IMR-90 (cell line): Measurements from ENCODE around the gene FGGY. TPM values are rescaled to one million over a fixed set of nuclear protein-coding genes. Genes with fewer than 3 reads are reported as not detected.
"Not testable (repeated sequence)": the region's sequence is repeated elsewhere in the genome, so short reads cannot be mapped to it uniquely, and the experiment has no call there.

Experiments used
- ATAC-seq: fragments of 200-7000 bp; cut with Tn5 transposase; 2 replicates; pipeline ENCODE4 v1.9.1; 2020; ENCODE audit warnings: low read depth, mild to moderate bottlenecking, moderate library complexity
- BruUV-seq: library from RNA; stranded (reverse); fragments of 400-500 nt; replicated peaks from 2 replicates; lab custom pipeline; 2021; lab: Mats Ljungman, UMichigan
- CTCF ChIA-PET: fragments of 300-600 bp; formaldehyde crosslinking; extraction: SDS; loops from one replicate; lab custom pipeline; 2021; ENCODE audit warnings: antibody characterized with exemption; lab: Yijun Ruan, JAX
- POLR2A ChIA-PET: fragments of 300-600 bp; sonication (Branson Sonifier 250); formaldehyde crosslinking; loops from one replicate; lab custom pipeline; 2022; ENCODE audit warnings: antibody characterized with exemption; ENCODE audit not compliant: unreplicated experiment; lab: Charles Lee
- DNase-seq: peaks from one replicate; pipeline ENCODE4 v3.0.0; 2013
- H2AFZ ChIP-seq: replicated peaks from 2 replicates; pipeline ENCODE3; 2013; ENCODE audit warnings: low read length, mild to moderate bottlenecking; ENCODE audit not compliant: poor library complexity
- H2AK5ac ChIP-seq: 2 replicates; pipeline ENCODE4 v1.6.1; 2013; ENCODE audit warnings: low read depth, low read length, inconsistent platforms
- H2AK9ac ChIP-seq: replicated peaks from 2 replicates; pipeline ENCODE3; 2013; ENCODE audit warnings: mild to moderate bottlenecking, low read depth, low read length, moderate library complexity; ENCODE audit not compliant: poor library complexity
- H2BK120ac ChIP-seq: 2 replicates; pipeline ENCODE4 v1.6.1; 2013; ENCODE audit warnings: low read depth, low read length, inconsistent platforms
- H2BK15ac ChIP-seq: 3 replicates; pipeline ENCODE4 v1.6.1; 2013; ENCODE audit warnings: low read depth, low read length, inconsistent platforms
- H2BK20ac ChIP-seq: 2 replicates; pipeline ENCODE4 v1.6.1; 2013; ENCODE audit warnings: low read depth, mild to moderate bottlenecking, inconsistent platforms, low read length, moderate library complexity
- H2BK5ac ChIP-seq: 2 replicates; pipeline ENCODE4 v1.6.1; 2013; ENCODE audit warnings: mild to moderate bottlenecking, low read depth, low read length, inconsistent platforms; ENCODE audit not compliant: poor library complexity, severe bottlenecking
- H3K14ac ChIP-seq: replicated peaks from 2 replicates; pipeline ENCODE4 v1.6.1; 2013; ENCODE audit warnings: low read depth, low read length, inconsistent platforms
- H3K18ac ChIP-seq: 2 replicates; pipeline ENCODE4 v1.6.1; 2013; ENCODE audit warnings: low read depth, low read length, control low read depth
- H3K23ac ChIP-seq: 2 replicates; pipeline ENCODE4 v1.6.1; 2013; ENCODE audit warnings: low read depth, low read length, inconsistent platforms
- H3K27ac ChIP-seq: 2 replicates; pipeline ENCODE4 v1.5.1; 2013; ENCODE audit warnings: mild to moderate bottlenecking, control low read depth, low read length; ENCODE audit not compliant: insufficient read depth
- H3K27me3 ChIP-seq: 2 replicates; pipeline ENCODE4 v1.6.1; 2013; ENCODE audit warnings: low read length; ENCODE audit not compliant: control insufficient read depth, insufficient read depth
- H3K36me3 ChIP-seq: 2 replicates; pipeline ENCODE4 v1.6.1; 2013; ENCODE audit warnings: low read length, mixed read lengths; ENCODE audit not compliant: control insufficient read depth, insufficient read depth
- H3K4ac ChIP-seq: 2 replicates; pipeline ENCODE4 v1.6.1; 2013; ENCODE audit warnings: low read depth, low read length, inconsistent platforms
- H3K4me1 ChIP-seq: 2 replicates; pipeline ENCODE4 v1.6.1; 2013; ENCODE audit warnings: low read length, mixed read lengths; ENCODE audit not compliant: control insufficient read depth, insufficient read depth
- H3K4me2 ChIP-seq: 2 replicates; pipeline ENCODE4 v1.6.1; 2013; ENCODE audit warnings: low read depth, mild to moderate bottlenecking, control low read depth, low read length, moderate library complexity
- H3K4me3 ChIP-seq: 2 replicates; pipeline ENCODE4 v1.5.1; 2013; ENCODE audit warnings: low read depth, mild to moderate bottlenecking, control low read depth, low read length, moderate library complexity; ENCODE audit not compliant: insufficient read depth
- H3K56ac ChIP-seq: 2 replicates; pipeline ENCODE4 v1.6.1; 2013; ENCODE audit warnings: low read length, inconsistent platforms; ENCODE audit not compliant: insufficient read depth; ENCODE audit errors: extremely low read depth
- H3K79me1 ChIP-seq, 2 experiments: 2 replicates each; pipeline ENCODE4 v1.6.1; 2013; ENCODE audit warnings: low read length in 2 of 2, inconsistent platforms in 1 of 2, low read depth in 1 of 2
- H3K9ac ChIP-seq: 2 replicates; pipeline ENCODE4 v1.6.1; 2013; ENCODE audit warnings: low read depth, low read length, control low read depth
- H3K9me1 ChIP-seq: 2 replicates; pipeline ENCODE4 v1.6.1; 2013; ENCODE audit warnings: low read length, inconsistent platforms; ENCODE audit not compliant: insufficient read depth
- H3K9me3 ChIP-seq: 2 replicates; pipeline ENCODE4 v1.6.1; 2013; ENCODE audit warnings: low read length; ENCODE audit not compliant: control insufficient read depth, insufficient read depth
- H4K20me1 ChIP-seq: 2 replicates; pipeline ENCODE4 v1.6.1; 2013; ENCODE audit warnings: low read length, inconsistent platforms; ENCODE audit not compliant: insufficient read depth
- H4K5ac ChIP-seq: 2 replicates; pipeline ENCODE4 v1.6.1; 2013; ENCODE audit warnings: mild to moderate bottlenecking, low read depth, low read length, control low read depth
- H4K8ac ChIP-seq, 2 experiments: 2 replicates each; pipeline ENCODE4 v1.6.1; 2013; ENCODE audit warnings: low read depth in 2 of 2, low read length in 2 of 2, control low read depth in 1 of 2, inconsistent platforms in 1 of 2
- H4K91ac ChIP-seq: 2 replicates; pipeline ENCODE4 v1.6.1; 2013; ENCODE audit warnings: low read depth, low read length, inconsistent platforms; ENCODE audit not compliant: insufficient read depth
- WGBS, 2 experiments: methylation state at CpG; one replicate each; pipeline versions ENCODE4 v1.1.5 to v1.1.7; 2013; ENCODE audit warnings: missing lambda C conversion rate in 2 of 2; ENCODE audit not compliant: insufficient read length in 1 of 2; ENCODE audit errors: extremely low coverage in 2 of 2; 5-methylcytosine and 5-hydroxymethylcytosine counted together
- dilution Hi-C: fragments of 300-500 bp; cut with HindIII; formaldehyde crosslinking; loops from one replicate; pipeline ENCODE4 v1.14.3; 2018; ENCODE audit warnings: low sequenced_read_pairs; ENCODE audit not compliant: unreplicated experiment
- in situ Hi-C: fragments of 300-500 bp; cut with MboI; formaldehyde crosslinking; loops from 3 replicates; pipeline ENCODE4 v1.14.3; 2019; ENCODE audit warnings: low sequenced_read_pairs, inconsistent platforms, mixed read lengths
- intact Hi-C: fragments of 100-400 bp; cut with micrococcal nuclease; formaldehyde crosslinking; loops from 2 replicates; pipeline ENCODE4 v1.10.0; 2022
- polyA plus RNA-seq, 3 experiments: library from polyadenylated mRNA; depleted of rRNA; stranded (reverse); fragments of >200 nt; gene quantifications; 2 replicates each; pipeline ENCODE4 v1.2.3, GENCODE V29; 2012; ENCODE audit warnings: low replicate concordance in 1 of 3
- total RNA-seq: library from RNA; depleted of rRNA; stranded (reverse); fragments of >200 nt; gene quantifications from 2 replicates; pipeline ENCODE4 v1.2.3, GENCODE V29; 2012

The FGGY gene
- total and polyA plus RNA-seq, 2 of the 4 experiments (the other 2 are of a cell fraction) = 5.6 to 14.0 TPM

GRCh38 chr1:59471991-59472570, 175.2 kb downstream of the FGGY start:
- H3K79me1 ChIP-seq, H3K9ac ChIP-seq, ATAC-seq, H3K14ac ChIP-seq, H3K4me1 ChIP-seq, H3K4ac ChIP-seq, H3K4me3 ChIP-seq, H3K4me2 ChIP-seq, in situ Hi-C loops, H2AK5ac ChIP-seq, H3K27me3 ChIP-seq, H4K91ac ChIP-seq, H2BK5ac ChIP-seq, H3K9me1 ChIP-seq, H3K27ac ChIP-seq, H3K36me3 ChIP-seq, H2AFZ ChIP-seq, H2BK120ac ChIP-seq, dilution Hi-C loops, H2BK20ac ChIP-seq, intact Hi-C loops, H3K9me3 ChIP-seq, H2AK9ac ChIP-seq, H4K5ac ChIP-seq, H4K8ac ChIP-seq, H3K56ac ChIP-seq, BruUV-seq, H2BK15ac ChIP-seq, CTCF ChIA-PET, DNase-seq, H4K20me1 ChIP-seq, H3K18ac ChIP-seq, H3K23ac ChIP-seq: not testable (repeated sequence)
- POLR2A ChIA-PET = interaction anchor here (0.6 kb wide), 1 partner anchor 283 kb away, joined by 3 read pairs; no protein-coding TSS in a partner anchor
- 97% methylated on average over 5 of the region's 43 CpGs; no CpG with 5 or more reads in 1 of the 2 experiments for WGBS, 2 experiments
